Measurements from ENCODE around the gene OXSM. TPM values are rescaled to one million over a fixed set of nuclear protein-coding genes. Genes with fewer than 3 reads are reported as not detected.

The OXSM gene
- total and polyA plus RNA-seq, 7 donors, result 11.1 to 21.5 (median 13.3) TPM

DNA sequence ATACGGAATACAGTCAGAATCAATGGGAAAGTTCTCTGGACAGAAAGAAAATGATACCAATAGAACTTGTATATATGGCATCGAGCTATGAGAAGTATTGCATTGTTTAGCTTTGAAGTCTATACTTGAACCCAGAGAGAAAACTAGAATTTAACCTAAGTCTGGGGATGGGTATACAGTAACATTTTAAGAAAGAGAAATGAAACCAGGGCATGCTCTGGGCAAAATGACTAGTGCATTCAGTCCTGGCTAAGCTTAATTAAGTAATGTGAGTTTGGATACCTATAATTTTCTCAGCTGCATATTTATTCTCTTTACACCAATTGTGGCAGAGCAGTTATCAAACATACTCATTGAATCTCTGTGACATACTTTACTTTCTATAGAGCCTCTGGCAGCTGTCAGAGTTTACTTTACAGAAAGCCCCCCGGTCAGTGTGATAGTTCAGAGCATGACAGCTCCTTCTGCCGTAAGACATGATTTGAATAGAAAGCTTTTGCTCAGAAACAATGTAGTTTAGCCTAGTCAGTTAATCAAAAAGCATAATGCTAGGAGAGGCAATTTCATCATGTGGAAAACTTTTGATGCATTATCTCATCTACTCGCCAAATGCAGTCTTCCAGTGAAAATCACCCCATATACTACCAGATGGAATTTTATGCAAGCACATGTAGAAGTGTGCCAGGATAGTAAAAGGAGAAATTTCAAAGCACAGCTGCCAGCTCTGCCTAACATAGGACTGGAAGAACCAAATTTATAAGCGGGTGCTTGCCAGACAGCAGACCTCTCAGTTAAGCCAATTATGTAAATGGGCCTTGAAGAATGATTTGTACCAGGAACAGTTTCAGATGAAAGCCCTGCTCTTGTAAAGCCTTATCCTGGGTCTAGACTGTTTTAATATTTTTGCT lies 40.7 kb downstream of the OXSM start:
- Histone ChIP-seq H3K36me3 (ENCODE audit: insufficient read depth in 1 of 2, low read depth in 1 of 2) (no peaks in the 10 kb centered on the region), H3K27me3 (ENCODE audit: insufficient read depth in 3 of 3, low read length in 2 of 3) (no peaks in the 10 kb centered on the region)
- no peak for ATAC-seq

DNA sequence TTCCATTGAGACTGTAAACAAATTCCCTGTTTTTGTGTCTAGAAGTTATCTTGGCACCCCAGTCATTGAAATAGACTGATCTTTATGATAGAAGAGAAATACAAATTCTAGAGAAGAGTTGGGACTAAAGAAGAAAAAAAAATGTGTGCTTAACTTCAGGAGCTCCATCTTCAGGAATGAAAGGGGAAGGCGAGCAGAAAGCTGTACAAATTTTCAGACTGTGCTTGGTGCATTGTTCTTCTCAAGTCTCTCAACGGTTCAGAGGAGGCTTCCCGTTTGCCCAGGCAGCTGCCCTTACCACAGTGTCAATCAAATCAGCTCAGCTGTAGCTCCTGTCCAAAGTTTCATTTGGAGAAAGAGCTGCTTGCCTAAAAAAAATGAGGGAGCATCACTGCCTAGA lies 41.7 kb downstream of the OXSM start:
- WGBS, 3 donors, result 16 to 19% (median 18%) methylated on average over 3 of the region's 3 CpGs
- TF ChIP-seq, protein P1, sequence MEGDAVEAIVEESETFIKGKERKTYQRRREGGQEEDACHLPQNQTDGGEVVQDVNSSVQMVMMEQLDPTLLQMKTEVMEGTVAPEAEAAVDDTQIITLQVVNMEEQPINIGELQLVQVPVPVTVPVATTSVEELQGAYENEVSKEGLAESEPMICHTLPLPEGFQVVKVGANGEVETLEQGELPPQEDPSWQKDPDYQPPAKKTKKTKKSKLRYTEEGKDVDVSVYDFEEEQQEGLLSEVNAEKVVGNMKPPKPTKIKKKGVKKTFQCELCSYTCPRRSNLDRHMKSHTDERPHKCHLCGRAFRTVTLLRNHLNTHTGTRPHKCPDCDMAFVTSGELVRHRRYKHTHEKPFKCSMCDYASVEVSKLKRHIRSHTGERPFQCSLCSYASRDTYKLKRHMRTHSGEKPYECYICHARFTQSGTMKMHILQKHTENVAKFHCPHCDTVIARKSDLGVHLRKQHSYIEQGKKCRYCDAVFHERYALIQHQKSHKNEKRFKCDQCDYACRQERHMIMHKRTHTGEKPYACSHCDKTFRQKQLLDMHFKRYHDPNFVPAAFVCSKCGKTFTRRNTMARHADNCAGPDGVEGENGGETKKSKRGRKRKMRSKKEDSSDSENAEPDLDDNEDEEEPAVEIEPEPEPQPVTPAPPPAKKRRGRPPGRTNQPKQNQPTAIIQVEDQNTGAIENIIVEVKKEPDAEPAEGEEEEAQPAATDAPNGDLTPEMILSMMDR (IDR thresholded peaks at IDR 0.05), result no peak

More for the DNA sequence above, 40.7 kb downstream of the OXSM start:
- intact Hi-C loops (cut with DNase I), result no loop called here
- H3K4me3 ChIP-seq, result no peak overlapping the region
- 54 to 59% (median 57%) methylated on average over 6 of the region's 6 CpGs for WGBS, 3 donors
- H3K9me3 ChIP-seq, result no peaks in the 10 kb centered on the region
- TF ChIP-seq, protein P1 (IDR thresholded peaks at IDR 0.05), result no peak
- no peak for DNase-seq
- no peaks in the 10 kb centered on the region for H3K4me1 ChIP-seq
- H3K27ac ChIP-seq, result no peak overlapping the region

DNA sequence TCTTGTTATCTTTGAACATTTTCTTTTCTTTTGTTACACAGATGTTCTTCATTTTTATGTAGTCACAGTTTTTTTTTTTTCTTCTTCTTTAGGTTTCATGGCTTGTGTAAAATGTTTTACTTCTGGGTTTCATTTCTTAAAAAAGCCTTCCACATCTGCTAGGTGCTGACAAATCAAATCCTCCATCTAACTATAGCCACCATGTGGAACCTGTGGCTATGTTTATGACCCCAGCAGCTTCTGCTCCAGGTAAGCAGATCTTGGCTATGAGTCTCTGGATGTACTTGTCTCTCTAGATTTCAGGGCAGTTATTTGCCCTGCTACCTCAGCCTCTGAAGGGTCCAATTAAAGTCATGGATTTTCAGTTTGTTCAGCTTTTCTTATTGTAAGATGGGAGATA lies 44.5 kb downstream of the OXSM start:
- no peak overlapping the region for H3K4me3 ChIP-seq
- no peak for DNase-seq
- no peaks in the 10 kb centered on the region for H3K27me3 ChIP-seq (ENCODE audit: insufficient read depth in 3 of 3, low read length in 2 of 3)
- no peak overlapping the region for H3K27ac ChIP-seq
- intact Hi-C loops (cut with DNase I), result no loop called here
- H3K36me3 ChIP-seq (ENCODE audit: insufficient read depth in 1 of 2, low read depth in 1 of 2), result no peaks in the 10 kb centered on the region
- no peaks in the 10 kb centered on the region for H3K4me1 ChIP-seq
- ATAC-seq, result no peak
- H3K9me3 ChIP-seq, result no peaks in the 10 kb centered on the region
- TF ChIP-seq, protein P1 (IDR thresholded peaks at IDR 0.05), result no peak

More for the DNA sequence above, 41.7 kb downstream of the OXSM start:
- Histone ChIP-seq H3K9me3 (no peaks in the 10 kb centered on the region), H3K4me3 (no peak overlapping the region), H3K4me1 (no peaks in the 10 kb centered on the region), H3K36me3 (ENCODE audit: insufficient read depth in 1 of 2, low read depth in 1 of 2) (no peaks in the 10 kb centered on the region), H3K27ac (no peak overlapping the region), H3K27me3 (ENCODE audit: insufficient read depth in 3 of 3, low read length in 2 of 3) (no peaks in the 10 kb centered on the region)
- DNase-seq (no peak), ATAC-seq (no peak)
- intact Hi-C loops (cut with DNase I), result no loop called here

DNA sequence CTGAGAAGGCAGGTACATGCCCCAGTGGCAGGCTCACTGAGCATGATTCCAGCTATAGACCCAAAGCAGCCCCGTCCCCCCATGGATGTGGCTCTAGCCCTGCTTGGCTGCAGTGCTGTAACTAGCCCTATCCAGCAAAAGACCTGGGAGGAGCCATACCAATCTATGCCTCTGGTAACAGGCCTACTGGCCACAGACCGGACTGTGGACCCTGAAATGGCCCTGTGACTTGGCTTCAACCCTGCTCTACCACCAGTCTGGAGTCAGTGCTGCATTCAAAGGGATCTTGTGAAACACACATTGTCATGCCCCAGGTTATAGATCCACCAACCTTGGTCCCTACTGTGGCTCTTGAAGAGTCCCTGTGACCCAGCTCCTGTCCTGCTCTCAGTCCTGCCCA lies 46.7 kb downstream of the OXSM start:
- WGBS, 3 donors, result 92 to 100% (median 99%) methylated on average over 2 of the region's 2 CpGs
- DNase-seq, result no peak
- TF ChIP-seq, protein P1 (IDR thresholded peaks at IDR 0.05), result no peak
- no peaks in the 10 kb centered on the region for H3K27me3 ChIP-seq (ENCODE audit: insufficient read depth in 3 of 3, low read length in 2 of 3)
- no peak for ATAC-seq
- no peak overlapping the region for H3K27ac ChIP-seq
- no peaks in the 10 kb centered on the region for H3K9me3 ChIP-seq
- no peaks in the 10 kb centered on the region for H3K4me1 ChIP-seq
- intact Hi-C loops (cut with DNase I), result no loop called here
- H3K4me3 ChIP-seq, result no peak overlapping the region
- no peaks in the 10 kb centered on the region for H3K36me3 ChIP-seq (ENCODE audit: insufficient read depth in 1 of 2, low read depth in 1 of 2)

Measured in psoas muscle (tissue), 8 donors.